ENCODE results near the gene TBPL2. TPM values are rescaled to one million over a fixed set of nuclear protein-coding genes. Genes with fewer than 3 reads are reported as not detected.

The TBPL2 gene
- polyA plus RNA-seq, 4 donors, result 0.35 TPM; not detected in 3

DNA sequence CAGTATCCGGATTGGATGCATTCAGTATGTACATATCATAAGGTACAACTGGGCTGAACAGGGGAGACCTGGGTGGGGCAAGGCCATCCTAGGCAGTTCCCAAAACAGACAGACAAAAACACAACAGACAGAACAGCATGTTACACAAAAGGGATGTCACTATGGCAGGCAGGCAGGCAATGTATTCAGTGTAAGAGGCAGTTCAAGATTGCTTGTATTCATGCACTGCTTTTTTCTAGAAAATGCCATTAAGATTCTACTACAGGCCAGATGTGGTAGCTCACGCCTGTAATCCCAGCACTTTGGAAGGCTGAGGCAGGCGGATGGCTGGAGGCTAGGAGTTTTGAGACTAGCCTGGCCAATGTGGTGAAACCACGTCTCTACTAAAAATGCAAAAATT is 3.5 kb downstream of the TBPL2 start:
- no peak for DNase-seq
- 71 to 80% (median 75%) methylated on average over 4 of the region's 4 CpGs for WGBS, 3 donors
- no peaks in the 10 kb centered on the region for H3K9me3 ChIP-seq (ENCODE audit: control insufficient read depth in 2 of 2, insufficient read depth in 1 of 2, low read depth in 1 of 2, low read length in 1 of 2)
- no peak overlapping the region for H3K27ac ChIP-seq (ENCODE audit: low read depth in 1 of 3, low read length in 2 of 3)
- no peak overlapping the region for H3K4me3 ChIP-seq (ENCODE audit: low read depth in 1 of 3, low read length in 3 of 3)
- peaks cover 0 to 4% (median 0%) of the 10 kb centered on the region in 3 donors for H3K4me1 ChIP-seq (ENCODE audit: control insufficient read depth in 3 of 3, insufficient read depth in 2 of 3, low read depth in 1 of 3, low read length in 2 of 3)
- no peak for FAIRE-seq
- no peaks in the 10 kb centered on the region for H3K36me3 ChIP-seq (ENCODE audit: control insufficient read depth in 3 of 3, insufficient read depth in 2 of 3, low read depth in 1 of 3, low read length in 3 of 3)
- peaks cover 0 to 5% (median 0%) of the 10 kb centered on the region in 3 donors for H3K27me3 ChIP-seq (ENCODE audit: control insufficient read depth in 3 of 3, insufficient read depth in 3 of 3, low read length in 3 of 3)

DNA sequence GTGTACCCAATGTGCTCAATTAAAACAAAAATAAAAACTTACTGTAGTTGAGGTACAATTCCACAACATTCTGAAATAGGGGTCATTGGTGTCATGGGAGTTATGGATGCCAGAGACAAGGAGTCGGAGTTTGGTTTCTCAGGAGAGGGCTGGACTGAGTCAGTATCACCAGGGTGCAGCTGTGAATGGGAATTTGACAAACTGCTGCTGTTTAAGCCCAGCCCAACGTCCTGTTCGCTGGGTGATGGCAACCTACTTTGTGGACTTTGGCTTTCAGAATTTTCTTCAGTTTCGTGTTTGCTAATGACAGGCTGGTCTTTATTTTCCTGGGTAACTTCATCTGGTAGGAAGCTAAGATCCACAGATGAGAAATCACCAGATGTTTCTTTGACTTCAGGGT is 3.9 kb downstream of the TBPL2 start:
- no peaks in the 10 kb centered on the region for H3K36me3 ChIP-seq (ENCODE audit: control insufficient read depth in 3 of 3, insufficient read depth in 2 of 3, low read depth in 1 of 3, low read length in 3 of 3)
- 7 to 37% (median 23%) methylated on average over 4 of the region's 4 CpGs for WGBS, 3 donors
- peaks cover 0 to 4% (median 0%) of the 10 kb centered on the region in 3 donors for H3K4me1 ChIP-seq (ENCODE audit: control insufficient read depth in 3 of 3, insufficient read depth in 2 of 3, low read depth in 1 of 3, low read length in 2 of 3)
- H3K27me3 ChIP-seq (ENCODE audit: control insufficient read depth in 3 of 3, insufficient read depth in 3 of 3, low read length in 3 of 3), result peaks cover 0 to 5% (median 0%) of the 10 kb centered on the region in 3 donors
- H3K27ac ChIP-seq (ENCODE audit: low read depth in 1 of 3, low read length in 2 of 3), result no peak overlapping the region
- no peak overlapping the region for H3K4me3 ChIP-seq (ENCODE audit: low read depth in 1 of 3, low read length in 3 of 3)
- H3K9me3 ChIP-seq (ENCODE audit: control insufficient read depth in 2 of 2, insufficient read depth in 1 of 2, low read depth in 1 of 2, low read length in 1 of 2), result no peaks in the 10 kb centered on the region
- DNase-seq (peak; percentile 39 to 44), FAIRE-seq (no peak)

DNA sequence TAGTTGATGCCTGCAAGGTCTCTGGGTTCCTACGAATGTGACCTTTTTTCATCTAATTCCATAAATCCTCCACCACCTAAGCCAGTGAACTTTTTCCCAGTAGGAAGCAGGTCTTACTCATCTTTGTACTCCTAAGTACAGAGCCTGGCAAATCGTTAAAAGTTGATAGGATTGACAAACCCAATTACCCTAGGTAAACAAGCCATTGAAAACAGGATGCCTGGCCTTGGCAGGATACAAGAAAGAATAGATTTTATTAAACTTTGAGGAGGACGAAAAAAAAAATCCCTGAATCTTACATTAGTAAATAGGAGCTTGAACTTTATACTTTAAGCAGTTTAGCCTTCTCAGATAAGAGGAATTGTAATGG is 5.6 kb downstream of the TBPL2 start:
- peaks cover 0 to 4% (median 0%) of the 10 kb centered on the region in 3 donors for H3K4me1 ChIP-seq (ENCODE audit: control insufficient read depth in 3 of 3, insufficient read depth in 2 of 3, low read depth in 1 of 3, low read length in 2 of 3)
- H3K9me3 ChIP-seq (ENCODE audit: control insufficient read depth in 2 of 2, insufficient read depth in 1 of 2, low read depth in 1 of 2, low read length in 1 of 2), result no peaks in the 10 kb centered on the region
- 9 to 39% (median 27%) methylated on average over 3 of the region's 3 CpGs for WGBS, 3 donors
- no peaks in the 10 kb centered on the region for H3K36me3 ChIP-seq (ENCODE audit: control insufficient read depth in 3 of 3, insufficient read depth in 2 of 3, low read depth in 1 of 3, low read length in 3 of 3)
- DNase-seq (peak; percentile 21 to 44), FAIRE-seq (no peak)
- no peak overlapping the region for H3K4me3 ChIP-seq (ENCODE audit: low read depth in 1 of 3, low read length in 3 of 3)
- H3K27me3 ChIP-seq (ENCODE audit: control insufficient read depth in 3 of 3, insufficient read depth in 3 of 3, low read length in 3 of 3), result no peaks in the 10 kb centered on the region
- no peak overlapping the region for H3K27ac ChIP-seq (ENCODE audit: low read depth in 1 of 3, low read length in 2 of 3)

DNA sequence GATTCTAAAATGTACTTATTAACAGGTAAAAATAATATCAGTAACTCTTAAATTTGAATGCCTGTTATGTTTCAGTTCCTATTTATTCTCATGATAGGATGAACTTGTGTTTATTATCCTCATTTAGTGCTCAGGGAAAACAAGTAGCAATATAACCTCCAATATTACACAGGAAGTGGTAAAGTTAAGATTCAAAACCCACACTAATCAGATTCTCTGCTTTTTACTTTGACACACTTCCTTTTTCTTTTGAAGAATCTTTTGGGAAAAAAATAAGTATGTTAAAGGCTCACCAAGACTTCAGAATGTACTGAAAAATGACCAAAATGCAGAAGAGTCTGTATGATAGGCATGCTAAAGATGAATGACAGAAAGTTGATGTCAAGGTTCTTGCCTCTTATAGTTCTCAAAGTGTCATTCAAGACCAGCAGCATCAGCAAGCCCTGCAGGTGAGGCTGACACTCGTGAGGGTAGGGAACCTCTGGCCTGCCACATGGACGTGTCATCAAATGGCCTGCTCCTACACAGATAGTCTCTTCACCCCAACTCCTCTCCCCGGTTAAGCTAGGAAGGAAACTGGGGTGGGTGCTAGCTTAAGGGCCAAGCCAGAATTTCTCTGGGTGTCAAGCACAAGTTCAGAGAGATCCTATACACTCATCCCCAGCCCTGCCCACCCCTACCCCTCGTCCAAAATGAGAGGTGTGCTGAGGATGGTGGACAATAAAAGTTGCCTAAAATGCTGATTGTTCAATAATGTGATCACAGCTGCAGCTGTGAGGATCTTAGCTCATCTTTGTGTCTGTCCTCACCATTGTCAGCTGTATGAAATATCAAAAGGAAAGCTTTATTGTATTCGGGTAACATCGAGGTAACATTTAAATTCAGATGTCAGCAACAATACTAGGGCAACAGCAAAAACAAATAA is 6.3 kb downstream of the TBPL2 start:
- no peaks in the 10 kb centered on the region for H3K36me3 ChIP-seq (ENCODE audit: control insufficient read depth in 3 of 3, insufficient read depth in 2 of 3, low read depth in 1 of 3, low read length in 3 of 3)
- DNase-seq (no peak), FAIRE-seq (no peak)
- H3K4me1 ChIP-seq (ENCODE audit: control insufficient read depth in 3 of 3, insufficient read depth in 2 of 3, low read depth in 1 of 3, low read length in 2 of 3), result peaks cover 0 to 4% (median 0%) of the 10 kb centered on the region in 3 donors
- H3K9me3 ChIP-seq (ENCODE audit: control insufficient read depth in 2 of 2, insufficient read depth in 1 of 2, low read depth in 1 of 2, low read length in 1 of 2), result no peaks in the 10 kb centered on the region
- no peaks in the 10 kb centered on the region for H3K27me3 ChIP-seq (ENCODE audit: control insufficient read depth in 3 of 3, insufficient read depth in 3 of 3, low read length in 3 of 3)
- no peak overlapping the region for H3K4me3 ChIP-seq (ENCODE audit: low read depth in 1 of 3, low read length in 3 of 3)
- H3K27ac ChIP-seq (ENCODE audit: low read depth in 1 of 3, low read length in 2 of 3), result no peak overlapping the region
- WGBS, 3 donors, result 48 to 53% (median 49%) methylated on average over 6 of the region's 6 CpGs

DNA sequence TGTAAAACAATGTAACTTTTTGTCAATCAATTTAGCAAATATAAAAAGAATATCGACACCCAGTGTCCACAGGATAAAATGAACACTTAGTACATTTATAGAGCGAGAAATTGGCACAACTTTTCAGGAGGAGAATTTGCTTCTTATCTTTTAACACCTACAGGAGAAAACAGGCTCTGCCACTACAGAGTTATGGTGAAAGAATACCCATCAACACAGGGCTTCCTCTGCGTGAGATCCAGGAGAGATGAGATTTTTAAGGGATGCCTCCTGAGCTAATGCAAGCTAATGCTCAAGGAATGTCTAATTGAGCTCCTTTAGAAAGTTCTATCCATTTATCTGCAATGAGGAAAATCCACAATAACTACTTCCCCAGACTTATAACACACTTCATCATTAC is 7.8 kb downstream of the TBPL2 start:
- H3K27me3 ChIP-seq (ENCODE audit: control insufficient read depth in 3 of 3, insufficient read depth in 3 of 3, low read length in 3 of 3), result no peaks in the 10 kb centered on the region
- H3K27ac ChIP-seq (ENCODE audit: low read depth in 1 of 3, low read length in 2 of 3), result no peak overlapping the region
- no peaks in the 10 kb centered on the region for H3K9me3 ChIP-seq (ENCODE audit: control insufficient read depth in 2 of 2, insufficient read depth in 1 of 2, low read depth in 1 of 2, low read length in 1 of 2)
- no peak overlapping the region for H3K4me3 ChIP-seq (ENCODE audit: low read depth in 1 of 3, low read length in 3 of 3)
- H3K4me1 ChIP-seq (ENCODE audit: control insufficient read depth in 3 of 3, insufficient read depth in 2 of 3, low read depth in 1 of 3, low read length in 2 of 3), result peaks cover 0 to 4% (median 0%) of the 10 kb centered on the region in 3 donors
- DNase-seq, result no peak
- no peaks in the 10 kb centered on the region for H3K36me3 ChIP-seq (ENCODE audit: control insufficient read depth in 3 of 3, insufficient read depth in 2 of 3, low read depth in 1 of 3, low read length in 3 of 3)
- WGBS, 3 donors, result 87 to 92% (median 89%) methylated on average over 3 of the region's 3 CpGs
- FAIRE-seq, result no peak

DNA sequence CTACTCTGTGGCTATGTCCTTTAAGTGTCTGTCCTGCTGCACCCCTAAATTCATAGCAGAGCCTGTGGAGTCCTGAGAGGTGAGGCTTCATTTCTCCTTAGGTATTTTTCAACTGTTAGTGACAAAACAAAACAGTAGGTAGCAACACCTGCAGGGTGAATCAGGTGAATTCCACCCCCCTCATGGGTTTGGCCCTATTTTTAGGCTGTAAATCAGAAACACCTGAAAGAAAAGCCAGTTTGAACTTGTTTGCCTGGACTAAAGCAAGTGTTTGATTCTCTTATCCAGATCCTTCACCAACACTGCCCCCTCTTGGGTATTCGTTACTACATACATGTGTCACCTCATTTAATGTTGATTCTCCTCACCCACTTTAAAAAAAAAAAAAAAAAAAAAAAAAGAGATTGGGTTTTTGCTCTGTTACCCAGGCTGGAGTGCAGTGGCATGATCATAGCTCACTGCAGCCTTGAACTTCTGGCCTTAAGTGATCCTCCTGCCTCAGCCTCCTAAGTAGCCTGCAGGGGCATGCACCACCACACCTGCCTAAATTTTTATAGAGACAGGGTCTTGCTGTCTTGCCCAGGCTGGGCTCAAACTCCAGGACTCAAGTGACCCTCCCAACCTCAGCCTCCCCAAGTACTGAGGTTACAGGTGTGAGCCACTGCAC is 10.3 kb downstream of the TBPL2 start:
- H3K4me1 ChIP-seq (ENCODE audit: control insufficient read depth in 3 of 3, insufficient read depth in 2 of 3, low read depth in 1 of 3, low read length in 2 of 3), result no peaks in the 10 kb centered on the region
- H3K27me3 ChIP-seq (ENCODE audit: control insufficient read depth in 3 of 3, insufficient read depth in 3 of 3, low read length in 3 of 3), result no peaks in the 10 kb centered on the region
- FAIRE-seq, result no peak
- no peaks in the 10 kb centered on the region for H3K9me3 ChIP-seq (ENCODE audit: control insufficient read depth in 2 of 2, insufficient read depth in 1 of 2, low read depth in 1 of 2, low read length in 1 of 2)
- H3K27ac ChIP-seq (ENCODE audit: low read depth in 1 of 3, low read length in 2 of 3), result no peak overlapping the region
- H3K36me3 ChIP-seq (ENCODE audit: control insufficient read depth in 3 of 3, insufficient read depth in 2 of 3, low read depth in 1 of 3, low read length in 3 of 3), result no peaks in the 10 kb centered on the region
- 4 to 8% (median 5%) methylated on average over 1 of the region's 1 CpG for WGBS, 3 donors
- DNase-seq, result peak; percentile 74 to 75
- H3K4me3 ChIP-seq (ENCODE audit: low read depth in 1 of 3, low read length in 3 of 3), result no peak overlapping the region

DNA sequence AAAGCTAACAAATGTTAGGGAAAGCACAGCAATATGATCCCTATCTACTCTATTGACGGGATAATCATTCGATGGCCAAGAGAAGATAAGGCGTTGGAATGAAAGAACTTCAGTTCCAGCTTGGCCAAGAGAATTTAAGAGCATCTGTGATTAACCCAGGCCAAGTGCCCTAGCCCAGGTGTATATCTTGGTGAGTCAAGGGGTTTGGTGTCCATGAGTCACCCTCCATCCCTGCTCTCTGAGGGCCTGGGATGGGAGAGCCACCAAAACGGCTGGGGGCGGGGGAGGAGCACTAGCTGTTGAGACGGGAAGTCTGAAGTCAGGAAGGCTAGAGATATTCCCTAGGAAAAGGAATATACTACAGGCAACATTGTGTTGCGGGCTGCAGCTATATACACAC is 13.0 kb downstream of the TBPL2 start:
- DNase-seq, result no peak
- FAIRE-seq, result no peak
- no peaks in the 10 kb centered on the region for H3K27me3 ChIP-seq (ENCODE audit: control insufficient read depth in 3 of 3, insufficient read depth in 3 of 3, low read length in 3 of 3)
- H3K27ac ChIP-seq (ENCODE audit: low read depth in 1 of 3, low read length in 2 of 3), result no peak overlapping the region
- H3K4me1 ChIP-seq (ENCODE audit: control insufficient read depth in 3 of 3, insufficient read depth in 2 of 3, low read depth in 1 of 3, low read length in 2 of 3), result no peaks in the 10 kb centered on the region
- no peaks in the 10 kb centered on the region for H3K36me3 ChIP-seq (ENCODE audit: control insufficient read depth in 3 of 3, insufficient read depth in 2 of 3, low read depth in 1 of 3, low read length in 3 of 3)
- no peaks in the 10 kb centered on the region for H3K9me3 ChIP-seq (ENCODE audit: control insufficient read depth in 2 of 2, insufficient read depth in 1 of 2, low read depth in 1 of 2, low read length in 1 of 2)
- H3K4me3 ChIP-seq (ENCODE audit: low read depth in 1 of 3, low read length in 3 of 3), result no peak overlapping the region
- 44 to 70% (median 56%) methylated on average over 7 of the region's 7 CpGs for WGBS, 3 donors

DNA sequence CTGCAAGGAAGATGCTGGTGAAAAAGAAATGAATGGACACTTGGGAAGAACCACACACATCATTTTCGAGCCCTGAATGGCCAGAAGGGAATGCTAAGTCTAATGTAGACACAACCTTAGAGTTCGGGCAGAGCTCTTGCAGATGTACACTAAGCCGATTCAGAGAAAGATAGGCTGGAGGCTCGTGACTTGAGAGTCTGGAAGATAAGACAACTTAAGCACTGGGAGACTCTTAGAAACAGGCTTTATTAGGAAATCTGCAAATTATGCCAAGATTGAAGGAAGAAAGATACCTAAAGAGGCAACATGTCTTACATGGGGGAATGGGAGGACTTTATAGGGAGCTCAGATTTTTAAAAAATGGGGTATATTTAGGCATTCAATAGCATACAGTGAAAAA is 13.5 kb downstream of the TBPL2 start:
- Histone ChIP-seq H3K27me3 (ENCODE audit: control insufficient read depth in 3 of 3, insufficient read depth in 3 of 3, low read length in 3 of 3) (no peaks in the 10 kb centered on the region), H3K4me1 (ENCODE audit: control insufficient read depth in 3 of 3, insufficient read depth in 2 of 3, low read depth in 1 of 3, low read length in 2 of 3) (no peaks in the 10 kb centered on the region), H3K9me3 (ENCODE audit: control insufficient read depth in 2 of 2, insufficient read depth in 1 of 2, low read depth in 1 of 2, low read length in 1 of 2) (no peaks in the 10 kb centered on the region), H3K4me3 (ENCODE audit: low read depth in 1 of 3, low read length in 3 of 3) (no peak overlapping the region), H3K27ac (ENCODE audit: low read depth in 1 of 3, low read length in 2 of 3) (no peak overlapping the region), H3K36me3 (ENCODE audit: control insufficient read depth in 3 of 3, insufficient read depth in 2 of 3, low read depth in 1 of 3, low read length in 3 of 3) (no peaks in the 10 kb centered on the region)
- no peak for DNase-seq
- 72 to 81% (median 79%) methylated on average over 4 of the region's 4 CpGs for WGBS, 3 donors
- no peak for FAIRE-seq
